ENCODE data around the gene MYH6.
"Not testable (repeated sequence)": the region's sequence is repeated elsewhere in the genome, so short reads cannot be mapped to it uniquely, and the experiment has no call there.

MYH6 gene

GRCh38 chr14:23386999-23387398, 21.1 kb downstream of the MYH6 start:
- no peak for DNase-seq (ENCODE audit: low read depth)
- TF ChIP-seq, protein P1, sequence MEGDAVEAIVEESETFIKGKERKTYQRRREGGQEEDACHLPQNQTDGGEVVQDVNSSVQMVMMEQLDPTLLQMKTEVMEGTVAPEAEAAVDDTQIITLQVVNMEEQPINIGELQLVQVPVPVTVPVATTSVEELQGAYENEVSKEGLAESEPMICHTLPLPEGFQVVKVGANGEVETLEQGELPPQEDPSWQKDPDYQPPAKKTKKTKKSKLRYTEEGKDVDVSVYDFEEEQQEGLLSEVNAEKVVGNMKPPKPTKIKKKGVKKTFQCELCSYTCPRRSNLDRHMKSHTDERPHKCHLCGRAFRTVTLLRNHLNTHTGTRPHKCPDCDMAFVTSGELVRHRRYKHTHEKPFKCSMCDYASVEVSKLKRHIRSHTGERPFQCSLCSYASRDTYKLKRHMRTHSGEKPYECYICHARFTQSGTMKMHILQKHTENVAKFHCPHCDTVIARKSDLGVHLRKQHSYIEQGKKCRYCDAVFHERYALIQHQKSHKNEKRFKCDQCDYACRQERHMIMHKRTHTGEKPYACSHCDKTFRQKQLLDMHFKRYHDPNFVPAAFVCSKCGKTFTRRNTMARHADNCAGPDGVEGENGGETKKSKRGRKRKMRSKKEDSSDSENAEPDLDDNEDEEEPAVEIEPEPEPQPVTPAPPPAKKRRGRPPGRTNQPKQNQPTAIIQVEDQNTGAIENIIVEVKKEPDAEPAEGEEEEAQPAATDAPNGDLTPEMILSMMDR (conservative IDR thresholded peaks at IDR 0.05; ENCODE audit: control insufficient read depth, insufficient read depth, low read depth, low read length), result no peak
- no peak overlapping the region for H3K4me3 ChIP-seq (ENCODE audit: control insufficient read depth, low read depth, low read length)

DNA sequence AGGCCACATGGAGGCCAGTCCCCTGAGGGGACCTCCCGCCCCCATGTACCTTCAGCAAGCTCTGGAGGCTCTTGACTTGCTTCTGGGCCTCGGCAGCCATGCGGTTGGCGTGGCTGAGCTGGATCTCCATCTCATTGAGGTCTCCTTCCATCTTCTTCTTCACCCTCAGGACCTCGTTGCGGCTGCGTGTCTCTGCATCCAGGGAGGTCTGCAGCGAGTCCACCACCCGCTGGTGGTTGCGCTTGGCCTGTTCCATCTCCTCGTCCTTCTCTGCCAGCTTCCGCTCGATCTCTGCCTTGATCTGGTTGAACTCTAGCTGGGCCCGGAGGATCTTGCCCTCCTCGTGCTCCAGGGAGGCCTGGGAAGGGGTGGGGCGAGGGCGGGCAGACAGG, 21.8 kb downstream of the MYH6 start:
- not testable (repeated sequence) for H3K4me3 ChIP-seq (ENCODE audit: control insufficient read depth, low read depth, low read length); DNase-seq (ENCODE audit: low read depth)

- H3K4me3 ChIP-seq (ENCODE audit: control insufficient read depth, low read depth, low read length), result no peak overlapping the region
- DNase-seq (ENCODE audit: low read depth), result no peak
- TF ChIP-seq, protein P1 (conservative IDR thresholded peaks at IDR 0.05; ENCODE audit: control insufficient read depth, insufficient read depth, low read depth, low read length), result no peak
Observed at GRCh38 chr14:23385642-23386265, 22.3 kb downstream of the MYH6 start.

DNA sequence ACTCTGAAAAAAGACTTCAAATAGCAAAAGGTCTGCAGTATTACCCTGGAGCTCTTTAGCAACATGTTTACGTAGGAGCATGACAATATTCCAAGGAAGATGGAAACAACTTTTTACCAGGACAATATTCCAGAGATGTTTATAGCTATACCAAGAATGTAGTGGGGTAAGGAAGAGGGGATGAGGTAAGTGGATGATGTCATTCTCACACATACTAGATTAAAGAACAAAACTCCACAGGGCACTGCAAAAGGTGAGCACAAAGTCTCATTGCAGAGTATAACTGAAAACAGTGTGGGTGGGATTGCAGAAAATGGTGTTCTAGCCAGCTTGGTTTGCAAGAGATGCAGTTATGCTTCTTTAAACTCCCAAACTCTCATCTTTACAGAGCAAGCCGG, 22.8 kb downstream of the MYH6 start:
- TF ChIP-seq, protein P1 (conservative IDR thresholded peaks at IDR 0.05; ENCODE audit: control insufficient read depth, insufficient read depth, low read depth, low read length), result no peak

DNA sequence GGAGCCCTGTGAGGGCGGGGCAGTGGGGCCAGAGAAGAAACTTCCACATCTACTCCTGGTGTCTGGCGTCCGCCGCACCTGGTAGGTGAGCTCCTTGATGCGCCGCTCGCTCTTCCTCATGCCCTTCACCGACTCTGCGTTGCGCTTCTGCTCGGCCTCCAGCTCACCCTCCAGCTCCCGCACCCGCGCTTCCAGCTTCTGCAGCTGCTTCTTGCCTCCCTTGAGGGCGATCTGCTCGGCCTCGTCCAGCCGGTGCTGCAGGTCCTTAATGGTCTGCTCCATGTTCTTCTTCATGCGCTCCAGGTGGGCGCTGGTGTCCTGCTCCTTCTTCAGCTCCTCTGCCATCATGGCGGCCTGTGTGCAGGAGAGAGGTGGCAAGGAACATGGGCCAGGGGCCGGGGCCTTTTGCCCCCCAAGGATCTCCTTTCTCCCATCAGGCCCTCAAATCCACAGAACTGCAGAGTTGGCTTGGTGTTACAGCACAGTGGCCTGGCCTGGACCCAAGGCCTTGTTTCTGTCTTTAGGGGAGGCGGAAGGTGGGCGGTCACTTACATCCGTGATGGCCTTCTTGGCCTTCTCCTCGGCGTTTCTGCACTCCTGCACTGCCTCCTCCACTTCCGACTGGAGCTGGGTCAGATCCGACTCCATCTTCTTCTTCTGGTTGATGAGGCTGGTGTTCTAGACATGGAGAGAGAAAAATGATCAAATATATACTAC, 23.6 kb downstream of the MYH6 start:
- DNase-seq (ENCODE audit: low read depth), result no peak
- H3K4me3 ChIP-seq (ENCODE audit: control insufficient read depth, low read depth, low read length), result no peak overlapping the region
- TF ChIP-seq, protein P1 (conservative IDR thresholded peaks at IDR 0.05; ENCODE audit: control insufficient read depth, insufficient read depth, low read depth, low read length), result no peak

More for the DNA sequence above, 22.8 kb downstream of the MYH6 start:
- H3K4me3 ChIP-seq (ENCODE audit: control insufficient read depth, low read depth, low read length), result no peak overlapping the region
- no peak for DNase-seq (ENCODE audit: low read depth)

DNA sequence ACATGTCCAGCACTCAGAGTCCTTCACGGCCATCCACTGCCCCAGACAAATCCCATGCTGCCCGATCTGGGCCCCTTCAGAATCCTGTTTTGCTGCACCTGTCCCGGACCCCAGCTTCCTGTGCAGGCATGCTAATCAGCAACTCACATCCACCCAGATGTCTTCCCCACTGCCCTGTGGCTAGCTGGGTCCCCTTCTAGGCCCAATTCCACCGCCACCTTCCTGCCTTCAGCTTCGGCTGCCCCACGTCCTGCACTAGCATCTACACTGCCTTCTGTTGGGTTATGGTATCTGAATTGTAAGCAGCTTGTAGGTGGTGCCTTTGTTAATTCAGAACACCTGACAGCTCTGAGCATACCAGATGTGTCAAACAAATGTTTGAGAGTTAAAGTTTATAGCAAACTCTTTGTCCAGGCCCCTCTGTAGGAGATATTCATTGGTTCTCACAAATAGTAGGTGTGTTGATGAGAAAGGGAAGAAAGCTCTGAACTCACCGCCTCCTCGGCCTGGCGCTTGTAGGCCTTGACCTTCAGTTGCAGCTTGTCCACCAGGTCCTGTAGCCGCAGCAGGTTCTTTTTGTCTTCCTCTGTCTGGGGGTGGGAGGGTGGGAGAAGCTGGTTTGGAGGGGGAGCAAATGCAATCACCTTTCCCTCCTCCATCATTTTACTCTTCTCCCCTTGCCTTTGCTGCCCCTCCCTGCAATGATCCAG, 25.2 kb downstream of the MYH6 start:
- TF ChIP-seq, protein P1 (conservative IDR thresholded peaks at IDR 0.05; ENCODE audit: control insufficient read depth, insufficient read depth, low read depth, low read length), result no peak
- H3K4me3 ChIP-seq (ENCODE audit: control insufficient read depth, low read depth, low read length), result no peak overlapping the region
- no peak for DNase-seq (ENCODE audit: low read depth)

- TF ChIP-seq, protein P1 (conservative IDR thresholded peaks at IDR 0.05; ENCODE audit: control insufficient read depth, insufficient read depth, low read depth, low read length), result no peak
- no peak for DNase-seq (ENCODE audit: low read depth)
- H3K4me3 ChIP-seq (ENCODE audit: control insufficient read depth, low read depth, low read length), result no peak overlapping the region
Observed at GRCh38 chr14:23382276-23382675, 25.8 kb downstream of the MYH6 start.

Data from fibroblast of mammary gland (primary cell).